Brain microvascular endothelial cell (primary cell): ENCODE data around the gene CCR7.
A peak's percentile ranks its signal among the peaks of the same experiment; 100 is the strongest.

Experiments
- DNase-seq: peaks from one replicate; pipeline ENCODE4 v3.0.0-alpha.2; 2020
- H3K27ac ChIP-seq: fragments of 250-450 bp; sonication (Bioruptor Pico); 2 replicates; pipeline ENCODE4 v1.5.1; 2020; ENCODE audit warnings: mild to moderate bottlenecking, moderate library complexity
- H3K27me3 ChIP-seq: fragments of 250-450 bp; sonication (Bioruptor Pico); replicated peaks from 2 replicates; pipeline ENCODE4 v1.5.1; 2020; ENCODE audit warnings: mild to moderate bottlenecking
- H3K36me3 ChIP-seq: fragments of 250-450 bp; sonication (Bioruptor Pico); replicated peaks from 2 replicates; pipeline ENCODE4 v1.5.1; 2020; ENCODE audit warnings: mild to moderate bottlenecking
- H3K4me3 ChIP-seq: 2 replicates; pipeline ENCODE4 v1.5.1; 2011; ENCODE audit warnings: low read depth, mild to moderate bottlenecking, control low read depth, low read length, moderate library complexity
- in situ Hi-C: cut with HindIII; loops from 2 replicates; pipeline ENCODE4 v1.10.0; 2017; ENCODE audit warnings: low sequenced_read_pairs, low pct_ligation_motif_present
- TF ChIP-seq, protein P1 (sequence below): IDR thresholded peaks from 2 replicates; pipeline ENCODE4 v1.5.1; 2011; ENCODE audit warnings: low read depth, mild to moderate bottlenecking, moderate library complexity, low read length, control low read depth, inconsistent platforms; ENCODE audit errors: missing control alignments

Gene CCR7

DNA sequence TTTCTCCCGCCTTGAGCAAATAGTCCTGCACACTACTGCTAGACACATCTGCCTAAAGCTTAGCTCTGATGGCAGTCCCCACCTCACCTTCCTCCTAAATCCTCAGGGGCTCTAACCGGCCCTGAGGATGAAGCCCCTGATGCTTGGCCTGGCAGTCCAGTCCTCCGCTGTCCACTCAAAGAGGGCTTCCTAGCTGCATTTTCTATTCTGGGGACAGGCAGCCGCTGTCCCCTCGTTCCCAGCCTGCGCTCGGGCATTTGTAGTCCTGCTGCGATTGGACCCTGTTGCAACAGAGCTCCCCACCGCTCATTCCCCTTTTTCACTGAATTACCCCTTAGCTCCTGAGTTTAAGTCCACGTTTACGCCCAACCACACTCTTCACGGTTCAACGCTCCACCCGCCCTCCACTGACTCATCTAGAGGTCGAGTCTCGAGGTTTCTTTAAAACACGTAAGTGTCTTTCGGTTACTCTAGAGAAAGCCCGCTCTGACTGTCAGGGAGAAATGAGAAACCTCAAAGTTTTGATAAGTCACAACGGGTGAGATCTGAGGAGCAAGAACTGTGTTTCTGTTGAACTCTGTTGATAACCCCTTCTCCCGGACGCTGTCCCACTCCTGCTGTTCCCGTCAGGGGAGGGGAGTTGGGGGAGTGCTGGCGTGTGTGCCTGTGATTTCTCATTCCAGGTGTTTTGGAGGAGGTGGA lies 4.5 kb downstream of the CCR7 start:
- DNase-seq = peak; percentile 89
- Histone ChIP-seq H3K36me3 (no peaks in the 10 kb centered on the region), H3K27me3 (no peaks in the 10 kb centered on the region), H3K4me3 (peak overlapping the region; percentile 22), H3K27ac (peak overlapping the region; percentile 90)
- in situ Hi-C loops = no loop called here
- TF ChIP-seq, protein P1, sequence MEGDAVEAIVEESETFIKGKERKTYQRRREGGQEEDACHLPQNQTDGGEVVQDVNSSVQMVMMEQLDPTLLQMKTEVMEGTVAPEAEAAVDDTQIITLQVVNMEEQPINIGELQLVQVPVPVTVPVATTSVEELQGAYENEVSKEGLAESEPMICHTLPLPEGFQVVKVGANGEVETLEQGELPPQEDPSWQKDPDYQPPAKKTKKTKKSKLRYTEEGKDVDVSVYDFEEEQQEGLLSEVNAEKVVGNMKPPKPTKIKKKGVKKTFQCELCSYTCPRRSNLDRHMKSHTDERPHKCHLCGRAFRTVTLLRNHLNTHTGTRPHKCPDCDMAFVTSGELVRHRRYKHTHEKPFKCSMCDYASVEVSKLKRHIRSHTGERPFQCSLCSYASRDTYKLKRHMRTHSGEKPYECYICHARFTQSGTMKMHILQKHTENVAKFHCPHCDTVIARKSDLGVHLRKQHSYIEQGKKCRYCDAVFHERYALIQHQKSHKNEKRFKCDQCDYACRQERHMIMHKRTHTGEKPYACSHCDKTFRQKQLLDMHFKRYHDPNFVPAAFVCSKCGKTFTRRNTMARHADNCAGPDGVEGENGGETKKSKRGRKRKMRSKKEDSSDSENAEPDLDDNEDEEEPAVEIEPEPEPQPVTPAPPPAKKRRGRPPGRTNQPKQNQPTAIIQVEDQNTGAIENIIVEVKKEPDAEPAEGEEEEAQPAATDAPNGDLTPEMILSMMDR = no peak

DNA sequence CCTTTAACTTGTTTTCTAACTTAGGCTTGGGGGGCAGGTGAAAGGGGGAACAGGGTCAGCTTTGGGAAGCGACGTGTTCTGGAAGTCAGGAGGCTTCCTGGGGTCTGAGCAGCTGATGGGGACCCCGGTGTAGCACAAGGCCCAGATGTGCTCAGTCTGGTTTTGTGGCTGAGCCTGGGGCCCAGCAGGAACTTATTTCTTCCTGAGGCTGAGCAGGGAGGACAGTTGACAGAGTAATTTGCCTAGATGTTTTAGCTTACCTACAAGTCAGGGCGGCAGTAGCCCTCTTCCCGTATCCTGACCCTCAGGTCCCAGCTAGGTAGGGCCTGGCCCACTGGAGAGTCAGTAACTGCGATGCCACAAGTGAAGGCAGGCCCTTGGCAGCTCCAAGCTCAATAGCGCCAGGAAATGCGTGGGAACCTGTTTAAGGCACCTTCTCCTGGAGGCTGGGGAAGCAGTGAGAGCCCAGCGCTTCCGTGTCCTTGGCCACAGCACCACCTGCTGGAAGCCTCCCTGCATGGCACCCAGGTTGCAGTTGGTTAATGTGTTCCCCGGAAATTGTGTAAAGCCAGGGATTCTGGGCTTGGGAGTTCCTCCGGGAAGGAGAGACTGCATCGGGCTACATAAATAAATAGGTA lies 5.2 kb downstream of the CCR7 start:
- TF ChIP-seq, protein P1 = peak; percentile 98
- Histone ChIP-seq H3K36me3 (no peaks in the 10 kb centered on the region), H3K27ac (peak overlapping the region; percentile 90), H3K4me3 (peak overlapping the region; percentile 22), H3K27me3 (no peaks in the 10 kb centered on the region)
- DNase-seq = peak; percentile 91
- in situ Hi-C loops = no loop called here

DNA sequence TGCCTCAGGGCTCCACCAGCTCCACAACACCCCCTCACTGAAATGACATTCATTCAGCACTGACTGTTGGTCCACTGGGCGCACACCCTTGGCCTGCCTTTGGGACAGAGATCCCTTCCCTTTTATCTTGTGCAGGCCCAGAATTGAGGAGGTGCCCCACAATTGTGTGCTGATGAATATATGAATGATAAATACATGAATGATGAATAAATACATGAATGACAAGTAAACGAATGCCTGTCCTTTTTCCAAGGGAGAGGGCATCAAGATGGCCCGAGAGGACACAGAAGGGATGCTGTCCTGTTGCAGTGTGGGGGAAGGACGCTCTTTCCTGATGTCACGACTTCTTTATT lies 5.7 kb downstream of the CCR7 start:
- H3K27ac ChIP-seq = peak overlapping the region; percentile 90
- in situ Hi-C loops = no loop called here
- no peak overlapping the region for H3K4me3 ChIP-seq
- no peaks in the 10 kb centered on the region for H3K27me3 ChIP-seq
- TF ChIP-seq, protein P1 = no peak
- no peaks in the 10 kb centered on the region for H3K36me3 ChIP-seq
- DNase-seq = no peak

DNA sequence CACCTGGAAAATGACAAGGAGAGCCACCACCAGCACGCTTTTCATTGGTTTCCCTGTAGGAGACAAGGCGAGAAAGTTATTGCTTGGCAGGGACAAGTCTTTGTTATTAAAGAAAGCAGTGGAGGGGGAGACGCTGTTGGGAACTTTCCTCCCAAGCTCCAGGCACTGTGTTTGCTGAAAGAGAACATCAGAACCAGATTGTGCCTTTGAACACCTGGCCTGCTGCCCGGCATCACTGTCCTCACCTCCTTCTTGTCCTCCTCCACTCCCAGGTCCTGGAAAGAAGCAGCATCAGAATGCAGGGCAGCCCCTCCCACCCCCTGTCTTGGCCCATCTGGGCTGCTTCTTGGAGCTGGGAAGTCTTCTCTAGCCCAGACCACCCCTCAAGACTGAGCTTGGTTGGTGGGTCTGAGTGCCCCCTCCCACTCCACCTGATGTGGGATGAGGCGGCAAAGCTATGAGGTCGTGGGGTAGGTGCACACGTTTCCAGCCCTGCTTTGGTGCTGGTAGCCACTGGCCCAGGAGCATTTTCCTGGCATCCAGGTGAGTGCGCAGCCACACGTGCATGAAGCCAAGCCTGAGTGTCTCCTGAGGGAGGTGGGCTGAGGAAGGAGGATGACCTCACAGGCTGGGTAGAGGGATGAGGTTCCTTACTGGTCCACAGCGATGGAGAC lies 6.2 kb downstream of the CCR7 start:
- in situ Hi-C loops = no loop called here
- H3K4me3 ChIP-seq = no peak overlapping the region
- DNase-seq = no peak
- TF ChIP-seq, protein P1 = no peak
- H3K27ac ChIP-seq = no peak overlapping the region
- H3K36me3 ChIP-seq = no peaks in the 10 kb centered on the region
- no peaks in the 10 kb centered on the region for H3K27me3 ChIP-seq

DNA sequence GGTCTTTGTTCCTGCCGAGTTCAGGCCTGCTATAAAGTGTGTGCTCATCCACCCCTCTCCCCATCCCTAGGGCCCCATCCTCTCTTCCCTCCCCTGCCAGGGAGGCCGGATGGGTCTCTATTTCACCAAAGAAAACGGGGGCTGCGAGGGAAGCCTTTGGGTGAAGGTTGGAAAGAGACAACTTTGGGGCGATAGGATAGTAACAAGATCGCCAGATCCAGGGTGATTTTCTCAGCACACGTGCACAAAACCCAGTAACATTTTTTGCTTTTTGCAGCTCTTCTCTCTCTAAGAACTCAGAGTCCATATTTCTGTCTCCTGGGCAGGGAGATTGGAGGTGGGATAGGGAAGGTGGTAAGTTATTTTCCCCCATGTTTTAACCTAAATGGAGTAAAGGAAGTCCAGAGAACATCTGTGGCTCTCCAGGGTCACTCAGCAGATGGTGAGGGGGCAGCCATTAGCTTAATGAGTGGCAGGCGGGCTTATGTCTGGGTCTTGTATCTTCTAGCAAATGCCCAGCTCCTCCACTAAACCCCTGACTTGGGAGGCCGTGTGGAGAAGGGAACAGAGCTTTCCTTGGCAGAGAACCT lies 6.9 kb downstream of the CCR7 start:
- in situ Hi-C loops = no loop called here

More for the DNA sequence above, 6.9 kb downstream of the CCR7 start:
- H3K36me3 ChIP-seq = no peaks in the 10 kb centered on the region
- H3K4me3 ChIP-seq = no peak overlapping the region
- H3K27ac ChIP-seq = no peak overlapping the region
- TF ChIP-seq, protein P1 = no peak
- no peaks in the 10 kb centered on the region for H3K27me3 ChIP-seq
- DNase-seq = no peak
